ENCODE results near the gene ADAMTS17.

DNA sequence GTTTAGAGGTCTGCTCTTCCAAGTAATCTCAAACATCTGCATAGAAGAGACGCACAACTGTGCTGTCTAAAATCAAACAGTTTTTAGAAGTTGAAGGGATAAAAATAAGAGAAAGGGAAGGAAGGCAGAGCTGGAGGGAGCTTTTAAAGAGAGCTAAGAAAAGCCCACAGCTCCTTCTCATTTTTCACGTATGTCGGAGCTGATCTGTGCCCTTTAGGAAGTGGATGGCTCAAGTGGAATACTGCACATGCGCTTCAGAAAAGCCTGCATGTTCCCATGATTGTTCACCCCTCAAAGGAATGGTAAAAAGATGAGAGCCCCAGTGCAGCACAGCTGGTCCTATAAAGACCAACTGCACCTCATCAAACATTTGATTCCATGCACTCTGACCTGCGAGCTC, 207.2 kb downstream of the ADAMTS17 start:
- TF ChIP-seq, protein P1, sequence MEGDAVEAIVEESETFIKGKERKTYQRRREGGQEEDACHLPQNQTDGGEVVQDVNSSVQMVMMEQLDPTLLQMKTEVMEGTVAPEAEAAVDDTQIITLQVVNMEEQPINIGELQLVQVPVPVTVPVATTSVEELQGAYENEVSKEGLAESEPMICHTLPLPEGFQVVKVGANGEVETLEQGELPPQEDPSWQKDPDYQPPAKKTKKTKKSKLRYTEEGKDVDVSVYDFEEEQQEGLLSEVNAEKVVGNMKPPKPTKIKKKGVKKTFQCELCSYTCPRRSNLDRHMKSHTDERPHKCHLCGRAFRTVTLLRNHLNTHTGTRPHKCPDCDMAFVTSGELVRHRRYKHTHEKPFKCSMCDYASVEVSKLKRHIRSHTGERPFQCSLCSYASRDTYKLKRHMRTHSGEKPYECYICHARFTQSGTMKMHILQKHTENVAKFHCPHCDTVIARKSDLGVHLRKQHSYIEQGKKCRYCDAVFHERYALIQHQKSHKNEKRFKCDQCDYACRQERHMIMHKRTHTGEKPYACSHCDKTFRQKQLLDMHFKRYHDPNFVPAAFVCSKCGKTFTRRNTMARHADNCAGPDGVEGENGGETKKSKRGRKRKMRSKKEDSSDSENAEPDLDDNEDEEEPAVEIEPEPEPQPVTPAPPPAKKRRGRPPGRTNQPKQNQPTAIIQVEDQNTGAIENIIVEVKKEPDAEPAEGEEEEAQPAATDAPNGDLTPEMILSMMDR (IDR thresholded peaks at IDR 0.05) = no peak
- no peak for TF ChIP-seq POLR2A (IDR thresholded peaks at IDR 0.05)

Measured in heart left ventricle (tissue), 13 donors.